GM21367 (cell line): ENCODE results near the gene RPH3AL.
"Not testable (repeated sequence)": the region's sequence is repeated elsewhere in the genome, so short reads cannot be mapped to it uniquely, and the experiment has no call there.

ENCODE experiments used
- ATAC-seq: cut with Tn5 transposase; IDR thresholded peaks from one replicate; pipeline ENCODE4 v1.9.1; 2021; ENCODE audit not compliant: unreplicated experiment

The RPH3AL gene

GRCh38 chr17:227946-228615 is 124.5 kb downstream of the RPH3AL start:
- no peak for ATAC-seq

- ATAC-seq = no peak
These were observed 125.3 kb downstream of the RPH3AL start for GRCh38 chr17:227078-227945.

GRCh38 chr17:226108-227077 is 126.2 kb downstream of the RPH3AL start:
- ATAC-seq = no peak

- ATAC-seq = no peak
These were observed 127.1 kb downstream of the RPH3AL start for GRCh38 chr17:225551-225950.

- not testable (repeated sequence) for ATAC-seq
These were observed 128.0 kb downstream of the RPH3AL start for GRCh38 chr17:224576-224975.

- no peak for ATAC-seq
These were observed 128.7 kb downstream of the RPH3AL start for GRCh38 chr17:223723-224471.

GRCh38 chr17:222172-222571 is 130.4 kb downstream of the RPH3AL start:
- ATAC-seq = no peak

GRCh38 chr17:219696-220095 is 132.9 kb downstream of the RPH3AL start:
- no peak for ATAC-seq

GRCh38 chr17:218432-219110 is 134.0 kb downstream of the RPH3AL start:
- no peak for ATAC-seq

GRCh38 chr17:216625-217024 is 136.0 kb downstream of the RPH3AL start:
- no peak for ATAC-seq

- ATAC-seq = not testable (repeated sequence)
These were observed 136.8 kb downstream of the RPH3AL start for GRCh38 chr17:215563-216478.

GRCh38 chr17:214881-215331 is 137.7 kb downstream of the RPH3AL start:
- no peak for ATAC-seq

- no peak for ATAC-seq
These were observed 139.1 kb downstream of the RPH3AL start for GRCh38 chr17:213286-214105.

- no peak for ATAC-seq
These were observed 142.2 kb downstream of the RPH3AL start for GRCh38 chr17:210402-210801.

GRCh38 chr17:208429-208828 is 144.2 kb downstream of the RPH3AL start:
- no peak for ATAC-seq

- no peak for ATAC-seq
These were observed 144.8 kb downstream of the RPH3AL start for GRCh38 chr17:207775-208174.

GRCh38 chr17:206941-207560 is 145.6 kb downstream of the RPH3AL start:
- ATAC-seq = no peak
